KMS-11 (cell line): ENCODE results near the gene TMPRSS3.
A peak's percentile ranks its signal among the peaks of the same experiment; 100 is the strongest.

Experiments
- H2AFZ ChIP-seq: fragments of 200-600 bp; sonication (generic); 2 replicates; pipeline ENCODE4 v1.6.1; 2016; ENCODE audit warnings: antibody characterized with exemption, mixed run types, low read depth
- H3K27ac ChIP-seq: fragments of 200-600 bp; sonication (generic); 2 replicates; pipeline ENCODE4 v1.6.1; 2016; ENCODE audit warnings: mild to moderate bottlenecking, mixed run types
- H3K27me3 ChIP-seq: fragments of 200-600 bp; sonication (generic); 2 replicates; pipeline ENCODE4 v1.6.1; 2017; ENCODE audit warnings: mild to moderate bottlenecking, low read depth, mixed run types, moderate library complexity; ENCODE audit not compliant: insufficient read depth
- H3K36me3 ChIP-seq: fragments of 200-600 bp; sonication (generic); 2 replicates; pipeline ENCODE4 v1.6.1; 2017; ENCODE audit warnings: mild to moderate bottlenecking, mixed run types; ENCODE audit not compliant: insufficient read depth
- H3K4me1 ChIP-seq: fragments of 200-600 bp; sonication (generic); 2 replicates; pipeline ENCODE4 v1.6.1; 2016; ENCODE audit warnings: mild to moderate bottlenecking, low read depth, mixed run types; ENCODE audit not compliant: poor library complexity, severe bottlenecking
- H3K4me2 ChIP-seq: fragments of 200-600 bp; sonication (generic); 2 replicates; pipeline ENCODE4 v1.7.0; 2016; ENCODE audit warnings: mild to moderate bottlenecking, mixed run types
- H3K4me3 ChIP-seq: fragments of 200-600 bp; sonication (generic); IDR thresholded peaks from 2 replicates; pipeline ENCODE4 v1.6.1; 2017; ENCODE audit warnings: low read depth, low read length, mixed read lengths; ENCODE audit not compliant: insufficient read depth
- H3K79me2 ChIP-seq: fragments of 200-600 bp; sonication (generic); 2 replicates; pipeline ENCODE4 v1.6.1; 2016; ENCODE audit warnings: low read depth, mixed run types; ENCODE audit not compliant: insufficient read depth
- H3K9ac ChIP-seq: fragments of 200-600 bp; sonication (generic); 2 replicates; pipeline ENCODE4 v1.6.1; 2016; ENCODE audit warnings: mild to moderate bottlenecking, mixed run types
- H4K20me1 ChIP-seq: fragments of 200-600 bp; sonication (generic); 2 replicates; pipeline ENCODE4 v1.6.1; 2016; ENCODE audit warnings: mild to moderate bottlenecking, mixed run types; ENCODE audit not compliant: insufficient read depth
- TF ChIP-seq, protein P1 (sequence below): fragments of 200-600 bp; sonication (generic); conservative IDR thresholded peaks from 2 replicates; pipeline ENCODE4 v1.6.1; 2017; ENCODE audit warnings: low read depth, mild to moderate bottlenecking, antibody characterized with exemption, low read length, moderate library complexity, mixed read lengths

Gene TMPRSS3

DNA sequence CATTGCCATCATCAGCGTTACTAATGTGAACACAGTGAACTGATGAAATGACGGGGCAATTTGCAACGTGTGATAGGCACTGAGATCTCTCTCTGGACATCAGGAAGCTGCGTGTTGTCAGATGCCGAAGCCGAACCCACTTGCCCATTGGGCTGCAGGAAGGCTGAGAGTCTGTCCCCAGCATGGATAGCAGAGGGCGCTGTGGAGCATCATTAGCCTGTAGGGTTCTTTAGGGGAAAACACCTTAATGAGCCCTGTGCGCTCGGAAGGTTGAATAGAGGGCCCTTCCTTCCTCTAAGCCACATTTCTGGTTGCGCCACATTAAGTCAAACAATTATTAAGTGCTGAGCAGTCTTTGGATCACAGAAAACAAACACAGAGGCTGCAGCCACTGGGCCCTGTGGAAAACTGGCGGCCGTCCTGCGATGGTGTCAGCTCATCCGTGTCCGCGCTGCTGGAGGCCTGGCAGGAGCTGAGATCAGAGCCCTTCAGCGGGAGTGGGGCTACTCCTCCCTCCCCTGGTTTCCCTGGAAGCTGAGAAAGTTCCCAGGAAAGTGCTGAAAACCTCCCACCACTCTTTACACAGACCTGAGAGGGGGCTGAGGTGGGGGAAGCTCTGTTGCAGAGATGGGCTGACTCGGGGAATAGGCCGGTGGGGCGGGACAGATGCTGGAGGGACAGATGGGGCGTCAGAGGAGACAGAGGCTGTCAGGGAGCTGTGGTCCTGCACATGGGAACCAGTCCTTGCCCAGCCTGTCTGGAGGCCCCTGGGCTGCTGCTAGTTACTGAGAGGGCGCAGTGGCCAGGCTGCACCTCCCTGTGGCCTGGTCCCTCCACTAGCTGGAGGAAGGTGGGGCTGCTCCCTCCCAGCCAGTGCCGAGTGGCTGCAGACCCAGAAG, 57.8 kb downstream of the TMPRSS3 start:
- Histone ChIP-seq H2AFZ (no peak overlapping the region), H3K4me3 (no peak overlapping the region), H3K79me2 (no peaks in the 10 kb centered on the region), H3K4me2 (no peak overlapping the region), H3K9ac (no peak overlapping the region), H3K36me3 (no peaks in the 10 kb centered on the region), H4K20me1 (no peaks in the 10 kb centered on the region), H3K4me1 (no peaks in the 10 kb centered on the region), H3K27me3 (no peaks in the 10 kb centered on the region), H3K27ac (no peak overlapping the region)
- TF ChIP-seq, protein P1, sequence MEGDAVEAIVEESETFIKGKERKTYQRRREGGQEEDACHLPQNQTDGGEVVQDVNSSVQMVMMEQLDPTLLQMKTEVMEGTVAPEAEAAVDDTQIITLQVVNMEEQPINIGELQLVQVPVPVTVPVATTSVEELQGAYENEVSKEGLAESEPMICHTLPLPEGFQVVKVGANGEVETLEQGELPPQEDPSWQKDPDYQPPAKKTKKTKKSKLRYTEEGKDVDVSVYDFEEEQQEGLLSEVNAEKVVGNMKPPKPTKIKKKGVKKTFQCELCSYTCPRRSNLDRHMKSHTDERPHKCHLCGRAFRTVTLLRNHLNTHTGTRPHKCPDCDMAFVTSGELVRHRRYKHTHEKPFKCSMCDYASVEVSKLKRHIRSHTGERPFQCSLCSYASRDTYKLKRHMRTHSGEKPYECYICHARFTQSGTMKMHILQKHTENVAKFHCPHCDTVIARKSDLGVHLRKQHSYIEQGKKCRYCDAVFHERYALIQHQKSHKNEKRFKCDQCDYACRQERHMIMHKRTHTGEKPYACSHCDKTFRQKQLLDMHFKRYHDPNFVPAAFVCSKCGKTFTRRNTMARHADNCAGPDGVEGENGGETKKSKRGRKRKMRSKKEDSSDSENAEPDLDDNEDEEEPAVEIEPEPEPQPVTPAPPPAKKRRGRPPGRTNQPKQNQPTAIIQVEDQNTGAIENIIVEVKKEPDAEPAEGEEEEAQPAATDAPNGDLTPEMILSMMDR = peak; percentile 38

DNA sequence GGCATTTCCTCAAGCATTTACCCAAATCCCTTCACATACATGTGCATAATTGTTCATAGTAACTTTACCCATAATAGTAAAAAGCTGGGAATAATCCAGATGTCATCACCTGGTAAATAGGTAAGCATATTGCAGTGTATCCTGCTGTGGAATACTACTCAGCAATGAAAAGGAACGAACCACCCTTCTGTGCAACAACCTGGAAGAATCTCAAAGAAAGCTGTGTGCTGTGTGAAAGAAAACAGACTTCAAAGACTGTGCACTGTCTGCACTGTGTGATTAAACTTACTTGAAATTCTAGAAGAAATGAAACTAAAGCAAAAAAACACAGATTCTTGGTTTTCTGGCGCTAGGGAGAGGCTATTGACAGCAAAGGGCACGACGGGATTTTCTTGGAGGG, 58.6 kb downstream of the TMPRSS3 start:
- Histone ChIP-seq H4K20me1 (no peaks in the 10 kb centered on the region), H2AFZ (no peak overlapping the region), H3K79me2 (no peaks in the 10 kb centered on the region), H3K36me3 (no peaks in the 10 kb centered on the region), H3K27ac (no peak overlapping the region), H3K27me3 (no peaks in the 10 kb centered on the region), H3K4me1 (no peaks in the 10 kb centered on the region), H3K4me2 (no peak overlapping the region), H3K9ac (no peak overlapping the region), H3K4me3 (no peak overlapping the region)
- TF ChIP-seq, protein P1 = no peak

DNA sequence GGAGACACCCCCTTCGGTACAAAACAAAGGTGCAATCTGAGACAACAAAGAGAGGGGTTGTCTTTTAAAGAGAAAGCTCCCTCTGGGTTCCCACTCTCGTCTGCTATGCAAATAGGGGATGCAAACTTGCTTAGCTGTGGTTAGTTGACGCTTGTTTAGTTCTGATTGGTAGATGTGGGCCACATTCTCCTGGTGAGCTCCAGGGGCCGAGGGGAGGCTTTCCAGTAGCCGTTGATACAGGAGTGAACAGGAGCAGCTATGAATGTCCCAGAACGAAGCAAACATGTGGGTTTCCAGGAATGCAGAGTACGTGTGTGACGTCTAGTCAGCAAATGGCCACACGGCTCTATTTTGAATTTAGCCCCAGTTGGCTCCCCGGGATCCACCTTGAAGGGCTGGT, 59.8 kb downstream of the TMPRSS3 start:
- H3K9ac ChIP-seq = no peak overlapping the region
- H3K4me3 ChIP-seq = no peak overlapping the region
- no peak overlapping the region for H2AFZ ChIP-seq

DNA sequence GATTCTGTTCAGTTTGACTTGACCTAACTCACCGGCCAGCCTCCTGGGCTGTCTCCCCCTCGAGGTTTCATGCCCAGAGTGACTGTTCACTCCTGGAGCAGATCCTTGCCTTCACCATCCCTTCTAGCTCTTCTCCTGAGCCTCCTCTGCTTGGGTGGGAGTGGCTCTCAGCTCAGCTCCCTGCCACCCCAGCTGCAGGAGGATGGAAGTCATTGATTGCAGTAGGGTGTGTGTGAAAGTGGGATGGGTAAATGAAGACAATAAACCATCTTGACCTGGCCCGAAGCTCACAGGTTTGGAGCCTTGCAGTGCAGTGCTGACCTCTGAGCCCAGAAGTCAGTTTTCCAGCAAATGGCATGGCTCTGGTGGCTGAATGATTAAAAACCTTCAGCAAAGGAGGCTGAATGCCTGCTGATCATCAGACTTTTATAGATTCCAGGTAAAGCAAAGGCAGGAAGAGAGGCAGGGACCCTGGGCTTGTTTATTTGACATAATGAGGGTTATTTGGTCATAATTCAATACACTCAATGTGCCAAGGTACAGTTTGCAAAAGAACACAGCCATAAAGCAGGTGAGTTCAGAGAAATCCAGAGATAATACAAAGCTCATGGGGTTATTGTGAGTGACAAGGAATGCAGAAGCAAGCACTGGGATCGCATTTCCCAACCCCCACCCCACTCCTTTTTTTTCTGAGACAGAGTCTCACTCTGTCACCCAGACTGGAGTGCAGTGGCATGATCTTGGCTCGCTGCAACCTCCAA, 63.1 kb downstream of the TMPRSS3 start:
- H3K27me3 ChIP-seq = no peaks in the 10 kb centered on the region; the same call in 1 of the 2 replicates
- TF ChIP-seq, protein P1 = no peak
- no peaks in the 10 kb centered on the region for H4K20me1 ChIP-seq
- H3K79me2 ChIP-seq = no peaks in the 10 kb centered on the region
- H3K4me3 ChIP-seq = no peak overlapping the region
- no peaks in the 10 kb centered on the region for H3K36me3 ChIP-seq
- H2AFZ ChIP-seq = no peak overlapping the region
- H3K4me2 ChIP-seq = no peak overlapping the region
- H3K4me1 ChIP-seq = no peaks in the 10 kb centered on the region
- H3K27ac ChIP-seq = no peak overlapping the region
- no peak overlapping the region for H3K9ac ChIP-seq

More for the DNA sequence above, 59.8 kb downstream of the TMPRSS3 start:
- no peaks in the 10 kb centered on the region for H3K4me1 ChIP-seq
- H3K79me2 ChIP-seq = no peaks in the 10 kb centered on the region
- no peaks in the 10 kb centered on the region for H4K20me1 ChIP-seq
- H3K27me3 ChIP-seq = no peaks in the 10 kb centered on the region
- no peaks in the 10 kb centered on the region for H3K36me3 ChIP-seq
- TF ChIP-seq, protein P1 = no peak
- H3K27ac ChIP-seq = no peak overlapping the region
- no peak overlapping the region for H3K4me2 ChIP-seq
